HCT116 (cell line): ENCODE results near the gene ALDH1L1. TPM values are rescaled to one million over a fixed set of nuclear protein-coding genes. Genes with fewer than 3 reads are reported as not detected.

Experiments
- ATAC-seq: fragments of 200-7000 bp; cut with Tn5 transposase; 2 replicates; pipeline ENCODE4 v1.9.1; 2020; ENCODE audit warnings: mild to moderate bottlenecking, moderate library complexity
- BruUV-seq: library from RNA; stranded (reverse); fragments of 400-500 nt; replicated peaks from 2 replicates; lab custom pipeline; 2021; lab: Mats Ljungman, UMichigan
- CTCF ChIA-PET: fragments of 300-600 bp; sonication (Branson Sonifier 250); formaldehyde crosslinking; loops from one replicate; lab custom pipeline; 2021; ENCODE audit warnings: antibody characterized with exemption; lab: Charles Lee
- POLR2A ChIA-PET: fragments of 300-600, 350-600 bp; sonication (Branson Sonifier 250); formaldehyde crosslinking; loops from one replicate; lab custom pipeline; 2021; ENCODE audit warnings: antibody characterized with exemption; lab: Charles Lee
- RAD21 ChIA-PET, 2 experiments: fragments of 300-600 bp; sonication (Branson Sonifier 250); formaldehyde crosslinking; loops; one replicate each; lab custom pipeline; 2023; ENCODE audit warnings: low total read pairs in 2 of 2; ENCODE audit not compliant: uncharacterized antibody in 2 of 2, unreplicated experiment in 2 of 2, low non-redundant PET in 1 of 2; lab: Charles Lee
- DNase-seq: peaks from one replicate; pipeline ENCODE4 v3.0.0-alpha.2; 2010; ENCODE audit warnings: low read depth, low spot score
- H2AFZ ChIP-seq: fragments of 200-600 bp; shearing (Covaris generic), sonication (generic); 2 replicates; pipeline ENCODE4 v1.6.1; 2017; ENCODE audit warnings: low read depth, mixed run types, mixed read lengths, antibody characterized with exemption, low read length; ENCODE audit not compliant: poor library complexity, severe bottlenecking
- H3K27ac ChIP-seq: 2 replicates; pipeline ENCODE4 v1.5.1; 2012; ENCODE audit warnings: low read depth, low read length
- H3K27me3 ChIP-seq: fragments of 200-600 bp; sonication (generic); 2 replicates; pipeline ENCODE4 v1.6.1; 2016; ENCODE audit warnings: mixed run types, low read length, mixed read lengths; ENCODE audit not compliant: insufficient read depth
- H3K36me3 ChIP-seq, 2 experiments: fragments of 200-500 bp in 1 of 2; fragments of 200-600 bp in 1 of 2; sonication (Bioruptor generic) in 1 of 2; sonication (generic) in 1 of 2; 2 replicates each; pipeline versions ENCODE4 v1.5.1 to v1.6.1; 2014 to 2016; ENCODE audit warnings: low read length in 2 of 2, inconsistent platforms in 1 of 2, mixed read lengths in 1 of 2, mixed run types in 1 of 2; ENCODE audit not compliant: insufficient read depth in 2 of 2, control insufficient read depth in 1 of 2
- H3K4me1 ChIP-seq, 2 experiments: fragments of 200-600 bp in 1 of 2; sonication (generic) in 1 of 2; 2 replicates each; pipeline versions ENCODE4 v1.5.1 to v1.6.1; 2012 to 2017; ENCODE audit warnings: low read length in 2 of 2, inconsistent platforms in 1 of 2, mild to moderate bottlenecking in 1 of 2, mixed read lengths in 1 of 2, mixed run types in 1 of 2, moderate library complexity in 1 of 2; ENCODE audit not compliant: insufficient read depth in 2 of 2, control insufficient read depth in 1 of 2
- H3K4me2 ChIP-seq: fragments of 200-600 bp; sonication (generic); 2 replicates; pipeline ENCODE4 v1.6.1; 2017; ENCODE audit warnings: mixed run types, low read length, mixed read lengths
- H3K4me3 ChIP-seq, 2 experiments: fragments of 200-600 bp in 1 of 2; sonication (generic) in 1 of 2; replicated peaks in 1 of 2; 2 replicates each; pipeline ENCODE4 v1.5.1; 2011 to 2016; ENCODE audit warnings: low read length in 2 of 2, control low read depth in 1 of 2, low read depth in 1 of 2, mild to moderate bottlenecking in 1 of 2, mixed read lengths in 1 of 2, mixed run types in 1 of 2
- H3K79me2 ChIP-seq: fragments of 200-600 bp; sonication (generic); 2 replicates; pipeline ENCODE4 v1.6.1; 2017; ENCODE audit warnings: mild to moderate bottlenecking, mixed run types, low read length, moderate library complexity, mixed read lengths; ENCODE audit not compliant: insufficient read depth
- H3K9ac ChIP-seq: fragments of 200-600 bp; sonication (generic); 2 replicates; pipeline ENCODE4 v1.6.1; 2016; ENCODE audit warnings: low read length, mixed read lengths
- H3K9me2 ChIP-seq: fragments of 200-600 bp; sonication (generic), shearing (Covaris generic); 2 replicates; pipeline ENCODE4 v1.6.1; 2017; ENCODE audit warnings: mixed run types, mild to moderate bottlenecking, moderate library complexity; ENCODE audit not compliant: insufficient read depth
- H3K9me3 ChIP-seq, 2 experiments: fragments of 200-500 bp in 1 of 2; fragments of 200-600 bp in 1 of 2; sonication (Bioruptor generic) in 1 of 2; sonication (generic) in 1 of 2; 2 replicates each; pipeline ENCODE4 v1.6.1; 2014 to 2017; ENCODE audit warnings: low read length in 2 of 2, mixed read lengths in 2 of 2, inconsistent platforms in 1 of 2, low read depth in 1 of 2, mild to moderate bottlenecking in 1 of 2, mixed run types in 1 of 2, moderate library complexity in 1 of 2; ENCODE audit not compliant: control insufficient read depth in 1 of 2, insufficient read depth in 1 of 2
- H4K20me1 ChIP-seq: fragments of 200-600 bp; sonication (generic), shearing (Covaris generic); 2 replicates; pipeline ENCODE4 v1.6.1; 2017; ENCODE audit warnings: mixed run types, mild to moderate bottlenecking, moderate library complexity; ENCODE audit not compliant: insufficient read depth
- CTCF ChIP-seq, 3 experiments: fragments of 200-600 bp in 1 of 3; sonication (generic) in 1 of 3; IDR thresholded peaks in 2 of 3; conservative IDR thresholded peaks in 1 of 3; 2 replicates each; pipeline ENCODE4 v1.5.1; 2012 to 2017; ENCODE audit warnings: low read depth in 2 of 3, low read length in 2 of 3, antibody characterized with exemption in 1 of 3, borderline replicate concordance in 1 of 3, control low read depth in 1 of 3, mild to moderate bottlenecking in 1 of 3, mixed read lengths in 1 of 3, mixed run types in 1 of 3, moderate library complexity in 1 of 3; ENCODE audit not compliant: insufficient read depth in 1 of 3
- EGR1 ChIP-seq: IDR thresholded peaks from 2 replicates; pipeline ENCODE4 v1.6.1; 2012; ENCODE audit warnings: low read depth
- ELF1 ChIP-seq: IDR thresholded peaks from 2 replicates; pipeline ENCODE4 v1.6.1; 2012; ENCODE audit warnings: low read depth, borderline replicate concordance
- EZH2 ChIP-seq: fragments of 200-600 bp; sonication (generic); IDR thresholded peaks from 2 replicates; pipeline ENCODE4 v1.6.1; 2017; ENCODE audit warnings: antibody characterized with exemption, mixed run types
- EZH2phosphoT487 ChIP-seq: fragments of 200-600 bp; IDR thresholded peaks from 2 replicates; pipeline ENCODE4 v1.6.1; 2018; ENCODE audit warnings: antibody characterized with exemption, borderline replicate concordance
- FOSL1 ChIP-seq: IDR thresholded peaks from 2 replicates; pipeline ENCODE4 v1.6.1; 2012; ENCODE audit warnings: low read depth
- JUND ChIP-seq: IDR thresholded peaks from 2 replicates; pipeline ENCODE4 v1.6.1; 2012
- POLR2A ChIP-seq: IDR thresholded peaks from 2 replicates; pipeline ENCODE4 v1.7.0; 2011; ENCODE audit warnings: borderline replicate concordance; ENCODE audit not compliant: insufficient read depth, insufficient read length; ENCODE audit errors: extremely low read depth
- RAD21 ChIP-seq: IDR thresholded peaks from 2 replicates; pipeline ENCODE4 v1.6.1; 2012; ENCODE audit warnings: low read depth, mild to moderate bottlenecking
- SIN3A ChIP-seq: IDR thresholded peaks from 2 replicates; pipeline ENCODE4 v1.6.1; 2012; ENCODE audit warnings: low read depth
- SP1 ChIP-seq: IDR thresholded peaks from 2 replicates; pipeline ENCODE4 v1.6.1; 2012; ENCODE audit warnings: low read depth
- TCF7L2 ChIP-seq: IDR thresholded peaks from 2 replicates; pipeline ENCODE4 v1.7.0; 2011; ENCODE audit warnings: borderline replicate concordance, inconsistent platforms; ENCODE audit not compliant: insufficient read depth, insufficient read length; ENCODE audit errors: extremely low read depth
- ZNF274 ChIP-seq: fragments of 200-500 bp; sonication (Bioruptor generic); IDR thresholded peaks from 2 replicates; pipeline ENCODE4 v1.6.1; 2014; ENCODE audit warnings: mild to moderate bottlenecking, low read depth, low read length, inconsistent platforms
- intact Hi-C: fragments of 100-400 bp; cut with micrococcal nuclease; formaldehyde crosslinking; loops from 2 replicates; pipeline ENCODE4 v1.10.0; 2022
- total RNA-seq: library from RNA; stranded (reverse); gene quantifications from one replicate; pipeline ENCODE4 v1.2.1, GENCODE V29; 2021; ENCODE audit not compliant: unreplicated experiment
- TF ChIP-seq, protein P1 (sequence below): IDR thresholded peaks from 2 replicates; pipeline ENCODE4 v1.6.1; 2012
- TF ChIP-seq, protein P2 (sequence below): IDR thresholded peaks from 2 replicates; pipeline ENCODE4 v1.6.1; 2012
- TF ChIP-seq, protein P3 (sequence below): IDR thresholded peaks from 2 replicates; pipeline ENCODE4 v1.6.1; 2011; ENCODE audit warnings: mild to moderate bottlenecking, low read length, moderate library complexity; ENCODE audit not compliant: insufficient replicate concordance; ENCODE audit errors: extremely low read depth

ALDH1L1 gene
- total RNA-seq, 1 experiment from 2014 or later: 0.81 TPM

DNA sequence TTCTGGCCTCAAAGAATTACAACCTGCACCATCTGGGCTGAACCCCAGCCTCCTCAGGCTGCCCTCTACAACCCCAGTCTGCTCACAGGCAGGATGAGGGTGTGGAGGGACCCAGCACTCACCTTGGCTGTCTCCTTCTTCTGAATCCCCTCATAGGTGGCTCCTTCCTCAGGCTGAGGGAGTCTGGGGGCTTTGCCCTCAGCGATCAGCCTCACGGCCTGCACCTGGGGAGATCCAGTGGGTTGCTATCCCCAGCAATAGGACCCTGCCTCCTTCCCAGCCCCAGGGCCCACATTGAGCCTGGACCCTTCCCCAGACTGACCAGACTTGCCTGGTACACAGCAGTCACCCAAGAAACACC, 25.1 kb downstream of the ALDH1L1 start:
- Histone ChIP-seq H3K27ac (no peak overlapping the region), H3K4me2 (no peak overlapping the region), H3K4me3 (no peak overlapping the region), H2AFZ (no peak overlapping the region), H3K36me3 (no peaks in the 10 kb centered on the region), H3K9me3 (no peaks in the 10 kb centered on the region), H3K9me2 (no peaks in the 10 kb centered on the region), H3K9ac (no peak overlapping the region), H3K79me2 (no peaks in the 10 kb centered on the region), H3K27me3 (no peaks in the 10 kb centered on the region), H4K20me1 (no peaks in the 10 kb centered on the region), H3K4me1 (no peaks in the 10 kb centered on the region)
- no peak for DNase-seq
- intact Hi-C loops: no loop called here
- RAD21 ChIA-PET: no interaction called here
- ATAC-seq: no peak
- CTCF ChIA-PET: no interaction called here
- BruUV-seq: no TSS peak
- POLR2A ChIA-PET: no interaction called here
- no peak for TF ChIP-seq POLR2A
- no peak for TF ChIP-seq SIN3A
- no peak for TF ChIP-seq TCF7L2
- TF ChIP-seq, protein P1, sequence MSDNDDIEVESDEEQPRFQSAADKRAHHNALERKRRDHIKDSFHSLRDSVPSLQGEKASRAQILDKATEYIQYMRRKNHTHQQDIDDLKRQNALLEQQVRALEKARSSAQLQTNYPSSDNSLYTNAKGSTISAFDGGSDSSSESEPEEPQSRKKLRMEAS: no peak
- TF ChIP-seq EZH2: no peak
- no peak for TF ChIP-seq ZNF274
- no peak for TF ChIP-seq SP1
- no peak for TF ChIP-seq RAD21
- TF ChIP-seq, protein P2, sequence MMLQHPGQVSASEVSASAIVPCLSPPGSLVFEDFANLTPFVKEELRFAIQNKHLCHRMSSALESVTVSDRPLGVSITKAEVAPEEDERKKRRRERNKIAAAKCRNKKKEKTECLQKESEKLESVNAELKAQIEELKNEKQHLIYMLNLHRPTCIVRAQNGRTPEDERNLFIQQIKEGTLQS: no peak
- TF ChIP-seq ELF1: no peak
- TF ChIP-seq EZH2phosphoT487: no peak
- no peak for TF ChIP-seq CTCF (IDR thresholded peaks at IDR 0.05 in 2 of 3, conservative IDR thresholded peaks at IDR 0.05 in 1 of 3; ENCODE audit: borderline replicate concordance in 1 of 3, insufficient read depth in 1 of 3, low read depth in 2 of 3, low read length in 2 of 3)
- TF ChIP-seq EGR1: no peak
- no peak for TF ChIP-seq FOSL1
- TF ChIP-seq, protein P3, sequence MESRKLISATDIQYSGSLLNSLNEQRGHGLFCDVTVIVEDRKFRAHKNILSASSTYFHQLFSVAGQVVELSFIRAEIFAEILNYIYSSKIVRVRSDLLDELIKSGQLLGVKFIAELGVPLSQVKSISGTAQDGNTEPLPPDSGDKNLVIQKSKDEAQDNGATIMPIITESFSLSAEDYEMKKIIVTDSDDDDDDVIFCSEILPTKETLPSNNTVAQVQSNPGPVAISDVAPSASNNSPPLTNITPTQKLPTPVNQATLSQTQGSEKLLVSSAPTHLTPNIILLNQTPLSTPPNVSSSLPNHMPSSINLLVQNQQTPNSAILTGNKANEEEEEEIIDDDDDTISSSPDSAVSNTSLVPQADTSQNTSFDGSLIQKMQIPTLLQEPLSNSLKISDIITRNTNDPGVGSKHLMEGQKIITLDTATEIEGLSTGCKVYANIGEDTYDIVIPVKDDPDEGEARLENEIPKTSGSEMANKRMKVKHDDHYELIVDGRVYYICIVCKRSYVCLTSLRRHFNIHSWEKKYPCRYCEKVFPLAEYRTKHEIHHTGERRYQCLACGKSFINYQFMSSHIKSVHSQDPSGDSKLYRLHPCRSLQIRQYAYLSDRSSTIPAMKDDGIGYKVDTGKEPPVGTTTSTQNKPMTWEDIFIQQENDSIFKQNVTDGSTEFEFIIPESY: no peak
- TF ChIP-seq JUND: no peak
